HEK293 (cell line): Measurements from ENCODE around the gene ADAMTS13.

Source experiments
- CTCF ChIA-PET: fragments of 350-600 bp; formaldehyde crosslinking; extraction: SDS; loops from one replicate; lab custom pipeline; 2021; ENCODE audit warnings: antibody characterized with exemption; lab: Yijun Ruan, JAX
- POLR2A ChIA-PET: fragments of 300-600 bp; formaldehyde crosslinking; extraction: SDS; loops from one replicate; lab custom pipeline; 2020; ENCODE audit warnings: antibody characterized with exemption, inconsistent platforms; lab: Yijun Ruan, JAX
- H3K27ac ChIP-seq: fragments of 200-500 bp; sonication (Bioruptor generic); 2 replicates; pipeline ENCODE4 v1.5.1; 2014; ENCODE audit warnings: low read depth, low read length, control low read depth, inconsistent platforms; ENCODE audit errors: extremely low read depth
- H3K36me3 ChIP-seq, 2 experiments: fragments of 200-500 bp in 1 of 2; sonication (Bioruptor generic) in 1 of 2; 1 replicate in 1 of 2; 2 replicates in 1 of 2; pipeline ENCODE4 v1.5.1; 2014 to 2017; ENCODE audit warnings: inconsistent platforms in 2 of 2, low read length in 2 of 2; ENCODE audit not compliant: control insufficient read depth in 2 of 2, insufficient read depth in 1 of 2
- H3K4me1 ChIP-seq: fragments of 200-500 bp; sonication (Bioruptor generic); 2 replicates; pipeline ENCODE4 v1.5.1; 2014; ENCODE audit warnings: mild to moderate bottlenecking, low read length, inconsistent platforms; ENCODE audit not compliant: control insufficient read depth, insufficient read depth
- H3K4me3 ChIP-seq: 2 replicates; pipeline ENCODE4 v1.5.1; 2011; ENCODE audit warnings: low read depth, mild to moderate bottlenecking, control low read depth, low read length, moderate library complexity
- H3K9me3 ChIP-seq: fragments of 200-500 bp; sonication (Bioruptor generic); 2 replicates; pipeline ENCODE4 v1.5.1; 2014; ENCODE audit warnings: low read depth, low read length, inconsistent platforms; ENCODE audit not compliant: control insufficient read depth, insufficient read depth
- CTCF ChIP-seq: fragments of 450-650 bp; formaldehyde crosslinking; IDR thresholded peaks from 2 replicates; pipeline ENCODE4 v1.5.1; 2016; ENCODE audit warnings: missing biosample characterization, missing genetic modification characterization
- GLI4 ChIP-seq: fragments of 450-650 bp; formaldehyde crosslinking; IDR thresholded peaks from 2 replicates; pipeline ENCODE4 v1.5.1; 2016; ENCODE audit warnings: missing biosample characterization, missing genetic modification characterization
- REPIN1 ChIP-seq: fragments of 450-650 bp; formaldehyde crosslinking; IDR thresholded peaks from 2 replicates; pipeline ENCODE4 v1.5.1; 2017; ENCODE audit warnings: missing biosample characterization, missing genetic modification characterization, low read depth
- SALL2 ChIP-seq: fragments of 450-650 bp; formaldehyde crosslinking; IDR thresholded peaks from 2 replicates; pipeline ENCODE4 v1.5.0; 2017; ENCODE audit warnings: missing biosample characterization, mild to moderate bottlenecking, missing genetic modification characterization, borderline replicate concordance
- WT1 ChIP-seq: fragments of 450-650 bp; formaldehyde crosslinking; IDR thresholded peaks from 2 replicates; pipeline ENCODE4 v1.5.1; 2016; ENCODE audit warnings: missing biosample characterization, missing genetic modification characterization
- YY2 ChIP-seq: fragments of 450-650 bp; formaldehyde crosslinking; IDR thresholded peaks from 2 replicates; pipeline ENCODE4 v1.5.1; 2016; ENCODE audit warnings: missing biosample characterization, missing genetic modification characterization
- ZBTB48 ChIP-seq: fragments of 450-650 bp; formaldehyde crosslinking; IDR thresholded peaks from 2 replicates; pipeline ENCODE4 v1.5.1; 2016; ENCODE audit warnings: missing biosample characterization, missing genetic modification characterization
- ZIC2 ChIP-seq: fragments of 450-650 bp; formaldehyde crosslinking; IDR thresholded peaks from 2 replicates; pipeline ENCODE4 v1.5.1; 2016; ENCODE audit warnings: missing biosample characterization, missing genetic modification characterization
- ZNF114 ChIP-seq: fragments of 450-650 bp; formaldehyde crosslinking; IDR thresholded peaks from 2 replicates; pipeline ENCODE4 v1.5.0; 2017; ENCODE audit warnings: missing biosample characterization, missing genetic modification characterization
- ZNF121 ChIP-seq: fragments of 450-650 bp; formaldehyde crosslinking; IDR thresholded peaks from 2 replicates; pipeline ENCODE4 v1.5.1; 2016; ENCODE audit warnings: missing biosample characterization, missing genetic modification characterization
- ZNF138 ChIP-seq: fragments of 450-650 bp; formaldehyde crosslinking; IDR thresholded peaks from 2 replicates; pipeline ENCODE4 v1.5.1; 2016; ENCODE audit warnings: missing biosample characterization, missing genetic modification characterization, borderline replicate concordance
- ZNF184 ChIP-seq: fragments of 450-650 bp; IDR thresholded peaks from 2 replicates; pipeline ENCODE4 v1.5.1; 2018; ENCODE audit warnings: missing biosample characterization, mild to moderate bottlenecking, missing genetic modification characterization
- ZNF239 ChIP-seq: fragments of 450-650 bp; formaldehyde crosslinking; IDR thresholded peaks from 2 replicates; pipeline ENCODE4 v1.5.1; 2016; ENCODE audit warnings: missing biosample characterization, missing genetic modification characterization
- ZNF266 ChIP-seq: fragments of 450-650 bp; formaldehyde crosslinking; IDR thresholded peaks from 2 replicates; pipeline ENCODE4 v1.5.1; 2016; ENCODE audit warnings: missing biosample characterization, missing genetic modification characterization, low read depth
- ZNF292 ChIP-seq: fragments of 450-650 bp; formaldehyde crosslinking; IDR thresholded peaks from 2 replicates; pipeline ENCODE4 v1.5.1; 2016; ENCODE audit warnings: low read depth, missing biosample characterization, missing genetic modification characterization, borderline replicate concordance
- ZNF354C ChIP-seq: fragments of 450-650 bp; formaldehyde crosslinking; IDR thresholded peaks from 2 replicates; pipeline ENCODE4 v1.5.1; 2016; ENCODE audit warnings: missing biosample characterization, missing genetic modification characterization, low read depth, borderline replicate concordance
- ZNF366 ChIP-seq: fragments of 450-650 bp; formaldehyde crosslinking; conservative IDR thresholded peaks from 2 replicates; pipeline ENCODE4 v1.5.1; 2016; ENCODE audit warnings: missing biosample characterization, missing genetic modification characterization
- ZNF37A ChIP-seq: fragments of 450-650 bp; IDR thresholded peaks from 2 replicates; pipeline ENCODE4 v1.5.1; 2018; ENCODE audit warnings: missing biosample characterization, missing genetic modification characterization
- ZNF423 ChIP-seq: fragments of 450-650 bp; formaldehyde crosslinking; IDR thresholded peaks from 2 replicates; pipeline ENCODE4 v1.5.1; 2016; ENCODE audit warnings: missing biosample characterization, missing genetic modification characterization
- ZNF561 ChIP-seq: fragments of 450-650 bp; IDR thresholded peaks from 2 replicates; pipeline ENCODE4 v1.5.1; 2018; ENCODE audit warnings: missing biosample characterization, missing genetic modification characterization, borderline replicate concordance
- ZNF571 ChIP-seq: fragments of 450-650 bp; formaldehyde crosslinking; IDR thresholded peaks from 2 replicates; pipeline ENCODE4 v1.5.0; 2017; ENCODE audit warnings: missing biosample characterization, missing genetic modification characterization
- ZNF777 ChIP-seq: fragments of 450-650 bp; formaldehyde crosslinking; IDR thresholded peaks from 2 replicates; pipeline ENCODE4 v1.5.1; 2017; ENCODE audit warnings: missing biosample characterization, missing genetic modification characterization, borderline replicate concordance
- ZSCAN23 ChIP-seq: fragments of 450-650 bp; formaldehyde crosslinking; IDR thresholded peaks from 2 replicates; pipeline ENCODE4 v1.5.1; 2016; ENCODE audit warnings: missing biosample characterization, missing genetic modification characterization
- TF ChIP-seq, protein P1 (sequence below): fragments of 450-650 bp; formaldehyde crosslinking; IDR thresholded peaks from 2 replicates; pipeline ENCODE4 v1.5.1; 2016; ENCODE audit warnings: missing biosample characterization, missing genetic modification characterization

The ADAMTS13 gene

DNA sequence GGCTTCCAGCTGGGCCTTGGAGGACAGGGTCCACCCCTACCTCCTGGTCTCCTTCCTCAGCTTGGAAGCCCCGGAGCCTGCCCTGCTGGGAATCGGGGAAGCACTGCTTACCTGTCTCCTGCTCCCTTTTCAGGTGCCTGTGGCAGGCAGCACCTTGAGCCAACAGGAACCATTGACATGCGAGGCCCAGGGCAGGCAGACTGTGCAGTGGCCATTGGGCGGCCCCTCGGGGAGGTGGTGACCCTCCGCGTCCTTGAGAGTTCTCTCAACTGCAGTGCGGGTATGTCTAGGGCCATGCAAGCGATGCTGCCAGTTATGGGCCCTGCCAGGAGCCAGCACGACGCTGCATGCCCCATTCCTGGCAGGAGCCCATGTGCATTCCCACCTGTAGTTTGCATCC lies 33.8 kb downstream of the ADAMTS13 start (continued):
- TF ChIP-seq REPIN1 (no peak), ZNF366 (tag by site-specific recombination) (no peak), ZIC2 (tag by site-specific recombination) (no peak), ZNF37A (tag by site-specific recombination) (no peak), ZBTB48 (no peak)

GRCh38 chr9:133456409-133456808 lies 34.2 kb downstream of the ADAMTS13 start:
- H3K36me3 ChIP-seq = peaks cover 0 to 7% of the 10 kb centered on the region in 2 experiments; a peak in 1 of 3 replicates
- no peak overlapping the region for H3K27ac ChIP-seq
- no peaks in the 10 kb centered on the region for H3K4me1 ChIP-seq
- ChIA-PET POLR2A (no interaction called here), CTCF (interaction anchor here (1.9 kb wide), 1 partner anchor 31 kb away, joined by 5 read pairs; no protein-coding TSS in a partner anchor)
- no peak overlapping the region for H3K4me3 ChIP-seq
- no peaks in the 10 kb centered on the region for H3K9me3 ChIP-seq
- TF ChIP-seq ZNF423 (tag by site-specific recombination) (peak; percentile 45; the same call in 1 of the 2 replicates), WT1 (tag by site-specific recombination) (no peak), ZNF266 (tag by site-specific recombination) (no peak), ZNF292 (tag by site-specific recombination) (no peak), CTCF (tag by site-specific recombination) (peak; percentile 39), ZNF239 (no peak), ZNF571 (no peak), YY2 (tag by site-specific recombination) (no peak)

DNA sequence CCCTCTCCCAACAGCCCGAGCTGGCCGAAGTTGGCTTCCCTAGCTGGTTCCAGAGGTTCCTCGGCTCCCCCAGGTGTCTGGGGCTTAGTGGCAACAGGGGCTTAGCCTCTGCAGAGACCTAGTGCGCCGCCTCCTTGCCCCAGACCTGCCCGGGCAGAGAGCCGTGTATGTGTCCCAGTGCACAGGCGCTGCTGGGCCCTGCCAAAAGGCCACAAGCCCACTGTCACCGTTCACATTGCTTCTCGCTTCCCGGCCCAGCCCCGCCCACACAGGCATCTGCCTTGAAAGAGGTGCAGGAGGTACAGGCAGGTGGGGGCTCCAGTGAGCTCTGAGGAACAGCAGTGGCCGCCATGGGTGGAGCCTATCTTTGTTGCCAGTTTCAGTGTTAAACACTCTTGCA lies 35.1 kb downstream of the ADAMTS13 start:
- POLR2A ChIA-PET = interaction anchor here (1.2 to 1.3 kb wide), 2 partner anchors 12 to 109 kb away, joined by 4 read pairs; partner anchors contain the start of genes MED22 and RPL7A
- Histone ChIP-seq H3K27ac (no peak overlapping the region), H3K36me3 (peaks cover 0 to 7% of the 10 kb centered on the region in 2 experiments; a peak in 1 of 3 replicates), H3K4me3 (no peak overlapping the region), H3K9me3 (no peaks in the 10 kb centered on the region), H3K4me1 (no peaks in the 10 kb centered on the region)
- no peak for TF ChIP-seq YY2 (tag by site-specific recombination)
- TF ChIP-seq ZNF366 (tag by site-specific recombination) = no peak
- TF ChIP-seq ZNF561 (tag by site-specific recombination) = no peak
- no peak for TF ChIP-seq ZNF138 (tag by site-specific recombination)
- no peak for TF ChIP-seq SALL2 (tag by site-specific recombination)
- TF ChIP-seq ZNF121 (tag by site-specific recombination) = no peak
- no peak for TF ChIP-seq ZNF777 (tag by site-specific recombination)
- no peak for TF ChIP-seq ZNF354C (tag by site-specific recombination)
- TF ChIP-seq GLI4 = no peak
- TF ChIP-seq ZSCAN23 (tag by site-specific recombination) = no peak
- no peak for TF ChIP-seq ZNF114 (tag by site-specific recombination)
- TF ChIP-seq ZNF184 = no peak
- TF ChIP-seq, protein P1, sequence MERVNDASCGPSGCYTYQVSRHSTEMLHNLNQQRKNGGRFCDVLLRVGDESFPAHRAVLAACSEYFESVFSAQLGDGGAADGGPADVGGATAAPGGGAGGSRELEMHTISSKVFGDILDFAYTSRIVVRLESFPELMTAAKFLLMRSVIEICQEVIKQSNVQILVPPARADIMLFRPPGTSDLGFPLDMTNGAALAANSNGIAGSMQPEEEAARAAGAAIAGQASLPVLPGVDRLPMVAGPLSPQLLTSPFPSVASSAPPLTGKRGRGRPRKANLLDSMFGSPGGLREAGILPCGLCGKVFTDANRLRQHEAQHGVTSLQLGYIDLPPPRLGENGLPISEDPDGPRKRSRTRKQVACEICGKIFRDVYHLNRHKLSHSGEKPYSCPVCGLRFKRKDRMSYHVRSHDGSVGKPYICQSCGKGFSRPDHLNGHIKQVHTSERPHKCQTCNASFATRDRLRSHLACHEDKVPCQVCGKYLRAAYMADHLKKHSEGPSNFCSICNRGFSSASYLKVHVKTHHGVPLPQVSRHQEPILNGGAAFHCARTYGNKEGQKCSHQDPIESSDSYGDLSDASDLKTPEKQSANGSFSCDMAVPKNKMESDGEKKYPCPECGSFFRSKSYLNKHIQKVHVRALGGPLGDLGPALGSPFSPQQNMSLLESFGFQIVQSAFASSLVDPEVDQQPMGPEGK (tag by site-specific recombination) = no peak
- CTCF ChIA-PET = interaction anchor here (1.8 to 1.9 kb wide), 2 partner anchors 7 to 30 kb away, joined by 5 to 7 read pairs; no protein-coding TSS in a partner anchor
